GM12874 (cell line): ENCODE measurements around the gene RNF8.

Source experiments
- TF ChIP-seq, protein P1 (sequence below): IDR thresholded peaks from 2 replicates; pipeline ENCODE4 v1.5.1; 2011; ENCODE audit warnings: low read depth, mild to moderate bottlenecking, control low read depth, low read length, moderate library complexity; ENCODE audit not compliant: insufficient read depth

RNF8 gene

DNA sequence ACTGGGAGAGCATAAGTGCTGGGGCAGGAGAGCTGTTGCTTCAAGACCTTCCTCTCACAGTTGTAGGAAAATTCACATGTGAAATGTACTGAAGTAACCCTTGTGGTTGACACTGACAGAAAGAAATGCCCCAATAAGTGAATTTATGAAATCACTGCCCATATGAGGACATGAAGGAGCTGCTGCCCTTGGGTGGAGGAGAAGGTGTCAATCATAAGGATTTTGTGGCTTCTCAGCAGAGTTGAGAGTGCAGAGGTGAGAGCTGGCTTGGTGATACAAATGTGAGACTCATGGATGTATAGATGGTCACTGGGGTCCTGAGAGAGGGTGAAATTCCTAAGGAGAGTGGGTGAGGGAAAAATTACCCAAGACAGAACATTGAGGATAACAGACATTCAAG lies 45.3 kb downstream of the RNF8 start:
- TF ChIP-seq, protein P1, sequence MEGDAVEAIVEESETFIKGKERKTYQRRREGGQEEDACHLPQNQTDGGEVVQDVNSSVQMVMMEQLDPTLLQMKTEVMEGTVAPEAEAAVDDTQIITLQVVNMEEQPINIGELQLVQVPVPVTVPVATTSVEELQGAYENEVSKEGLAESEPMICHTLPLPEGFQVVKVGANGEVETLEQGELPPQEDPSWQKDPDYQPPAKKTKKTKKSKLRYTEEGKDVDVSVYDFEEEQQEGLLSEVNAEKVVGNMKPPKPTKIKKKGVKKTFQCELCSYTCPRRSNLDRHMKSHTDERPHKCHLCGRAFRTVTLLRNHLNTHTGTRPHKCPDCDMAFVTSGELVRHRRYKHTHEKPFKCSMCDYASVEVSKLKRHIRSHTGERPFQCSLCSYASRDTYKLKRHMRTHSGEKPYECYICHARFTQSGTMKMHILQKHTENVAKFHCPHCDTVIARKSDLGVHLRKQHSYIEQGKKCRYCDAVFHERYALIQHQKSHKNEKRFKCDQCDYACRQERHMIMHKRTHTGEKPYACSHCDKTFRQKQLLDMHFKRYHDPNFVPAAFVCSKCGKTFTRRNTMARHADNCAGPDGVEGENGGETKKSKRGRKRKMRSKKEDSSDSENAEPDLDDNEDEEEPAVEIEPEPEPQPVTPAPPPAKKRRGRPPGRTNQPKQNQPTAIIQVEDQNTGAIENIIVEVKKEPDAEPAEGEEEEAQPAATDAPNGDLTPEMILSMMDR, result no peak

DNA sequence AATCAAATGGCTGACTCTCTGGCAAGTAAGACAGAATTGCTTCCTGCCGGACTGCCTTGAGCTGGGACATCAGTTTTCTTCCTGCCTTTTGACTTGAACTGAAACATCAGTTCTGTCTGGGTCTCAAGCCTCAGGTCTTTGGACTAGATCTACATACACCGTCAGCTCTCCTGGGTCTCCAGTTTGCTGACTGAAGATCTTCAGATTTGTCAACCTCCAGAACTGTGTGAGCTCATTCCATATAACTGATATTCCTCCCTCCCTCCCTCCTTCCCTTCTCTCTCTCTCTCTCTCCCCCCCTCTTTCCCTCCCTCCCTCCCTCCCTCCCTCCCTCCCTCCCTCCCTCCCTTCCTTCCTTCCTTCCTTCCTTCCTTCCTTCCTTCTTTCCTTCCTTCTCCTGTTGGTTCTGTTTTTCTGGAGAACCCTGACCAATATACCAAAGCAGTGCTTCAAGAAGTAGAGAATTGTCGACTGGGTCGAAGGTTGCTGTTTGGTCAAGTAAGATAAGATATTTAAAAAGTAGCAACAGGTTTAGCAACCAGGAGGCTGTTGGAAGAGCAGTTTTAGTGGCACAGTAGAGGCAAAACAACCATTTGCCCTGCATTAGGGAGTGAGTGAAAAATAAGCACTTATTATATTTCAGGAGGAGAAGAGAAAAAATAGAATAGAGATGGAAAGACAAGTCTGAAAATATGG lies 46.2 kb downstream of the RNF8 start:
- TF ChIP-seq, protein P1, result no peak

DNA sequence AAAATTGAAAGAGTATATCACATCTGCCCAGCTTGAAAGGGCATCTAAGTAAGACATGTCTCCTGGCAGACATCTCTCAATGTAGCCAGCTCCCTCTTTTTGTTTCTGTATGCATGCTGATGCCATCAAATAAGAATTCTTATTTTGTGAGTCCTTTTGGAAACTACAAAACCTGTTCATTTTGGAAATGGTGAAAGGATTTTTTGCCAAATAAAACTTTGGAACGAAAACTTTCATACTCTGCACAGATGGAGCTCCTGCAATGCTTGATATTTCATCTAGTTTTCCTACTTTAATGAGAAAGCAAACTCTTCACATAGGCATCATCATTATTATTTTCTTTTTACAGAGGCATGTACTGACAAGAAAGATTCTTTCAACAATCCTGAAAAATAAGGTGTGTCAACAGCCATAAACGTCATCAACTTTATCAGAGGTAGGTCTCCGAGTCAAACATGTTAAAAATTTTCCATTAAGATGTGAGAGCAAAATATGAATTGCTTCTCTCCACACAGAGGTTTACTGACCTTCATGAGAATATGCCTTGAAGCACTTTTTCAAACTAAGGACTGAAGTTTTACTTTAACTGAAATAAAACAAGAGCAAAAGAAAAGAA lies 53.1 kb downstream of the RNF8 start:
- TF ChIP-seq, protein P1, result no peak

DNA sequence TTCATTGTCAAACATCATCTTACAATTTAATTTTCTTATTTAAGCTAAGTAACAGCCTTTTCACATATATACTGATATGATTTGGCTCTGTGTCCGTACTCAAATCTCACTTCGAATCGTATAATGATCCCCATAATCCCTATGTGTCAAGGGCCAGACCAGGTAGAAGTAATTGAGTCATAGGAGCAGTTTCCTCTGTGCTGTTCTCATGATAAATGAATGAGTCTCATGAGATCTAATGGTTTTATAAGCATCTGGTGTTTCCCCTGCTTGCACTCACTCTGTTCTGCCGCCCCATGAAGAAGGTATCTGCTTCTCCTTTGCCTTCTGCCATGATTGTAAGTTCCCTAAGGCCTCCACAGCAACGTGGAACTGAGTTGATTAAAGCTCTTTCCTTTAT lies 54.2 kb downstream of the RNF8 start:
- TF ChIP-seq, protein P1, result no peak

DNA sequence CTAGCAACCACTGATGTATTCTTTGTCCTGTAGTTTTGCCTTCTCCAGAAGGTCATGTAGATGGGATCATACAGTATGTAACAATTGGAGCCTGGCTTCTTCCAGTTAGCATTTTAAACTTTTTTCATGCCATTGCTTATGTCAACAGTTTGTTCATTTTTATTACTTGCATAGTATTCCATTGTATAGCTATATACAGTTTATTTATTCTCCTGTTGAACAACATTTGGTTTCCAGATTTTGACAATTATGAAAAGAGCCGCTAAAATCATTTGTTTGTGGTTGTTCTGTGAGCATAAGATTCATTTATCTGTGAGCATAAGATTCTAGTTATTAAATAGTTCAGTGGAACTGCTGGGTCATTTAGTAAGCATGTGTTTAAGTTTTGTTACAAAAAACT lies 55.7 kb downstream of the RNF8 start:
- TF ChIP-seq, protein P1, result no peak

DNA sequence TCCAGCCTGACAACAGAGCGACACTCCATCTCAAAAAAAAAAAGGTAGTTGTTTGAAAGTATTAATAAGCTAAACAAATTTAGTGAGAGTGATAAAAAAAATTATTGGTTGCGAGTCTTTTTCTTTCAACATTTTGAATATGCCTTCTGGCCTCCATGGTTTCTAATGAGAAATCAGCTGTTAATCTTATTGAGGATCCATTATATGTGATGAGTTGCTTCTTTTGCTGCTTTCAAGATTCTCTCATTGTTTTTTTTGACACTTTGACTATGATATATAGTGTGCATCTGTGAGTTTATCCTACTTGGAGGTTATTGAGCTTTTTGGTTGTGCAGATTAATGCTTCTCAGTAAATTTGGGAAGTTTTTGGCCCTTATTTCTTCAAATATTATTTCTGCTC lies 63.6 kb downstream of the RNF8 start:
- TF ChIP-seq, protein P1, result no peak

DNA sequence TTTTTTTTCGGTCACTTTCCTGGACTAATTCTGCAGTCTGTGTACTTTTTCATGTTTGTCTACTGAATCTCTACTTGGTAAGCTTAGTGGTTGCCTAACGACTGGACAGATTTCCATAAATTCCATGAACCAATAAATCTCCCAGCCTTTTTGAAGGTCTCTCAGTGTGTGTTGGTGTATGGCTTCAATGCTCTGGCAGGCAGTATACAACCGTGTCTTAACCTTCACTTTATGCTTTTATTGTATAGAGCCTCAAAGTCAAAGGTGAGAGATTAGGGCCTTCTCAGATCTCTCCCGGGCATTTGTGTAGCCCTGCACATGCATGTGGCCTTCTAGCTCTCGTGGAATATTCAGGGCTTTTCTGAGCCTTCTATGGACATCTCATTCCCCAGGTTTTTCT lies 64.9 kb downstream of the RNF8 start:
- TF ChIP-seq, protein P1, result no peak
